Lower leg skin (tissue), 3 donors: ENCODE data around the gene SLC9A9.

Experiments
- POLR2A ChIP-seq, 2 donors: fragments of 450-650 bp; IDR thresholded peaks; one replicate each; pipeline ENCODE4 v1.6.1; 2016 to 2017; ENCODE audit warnings: antibody characterized with exemption in 2 of 2, mild to moderate bottlenecking in 1 of 2, moderate library complexity in 1 of 2
- TF ChIP-seq, protein P1 (sequence below), 3 donors: fragments of 450-650 bp; IDR thresholded peaks; one replicate each; pipeline ENCODE4 v1.5.1; 2016; ENCODE audit warnings: antibody characterized with exemption in 3 of 3, mild to moderate bottlenecking in 3 of 3, moderate library complexity in 2 of 3

DNA sequence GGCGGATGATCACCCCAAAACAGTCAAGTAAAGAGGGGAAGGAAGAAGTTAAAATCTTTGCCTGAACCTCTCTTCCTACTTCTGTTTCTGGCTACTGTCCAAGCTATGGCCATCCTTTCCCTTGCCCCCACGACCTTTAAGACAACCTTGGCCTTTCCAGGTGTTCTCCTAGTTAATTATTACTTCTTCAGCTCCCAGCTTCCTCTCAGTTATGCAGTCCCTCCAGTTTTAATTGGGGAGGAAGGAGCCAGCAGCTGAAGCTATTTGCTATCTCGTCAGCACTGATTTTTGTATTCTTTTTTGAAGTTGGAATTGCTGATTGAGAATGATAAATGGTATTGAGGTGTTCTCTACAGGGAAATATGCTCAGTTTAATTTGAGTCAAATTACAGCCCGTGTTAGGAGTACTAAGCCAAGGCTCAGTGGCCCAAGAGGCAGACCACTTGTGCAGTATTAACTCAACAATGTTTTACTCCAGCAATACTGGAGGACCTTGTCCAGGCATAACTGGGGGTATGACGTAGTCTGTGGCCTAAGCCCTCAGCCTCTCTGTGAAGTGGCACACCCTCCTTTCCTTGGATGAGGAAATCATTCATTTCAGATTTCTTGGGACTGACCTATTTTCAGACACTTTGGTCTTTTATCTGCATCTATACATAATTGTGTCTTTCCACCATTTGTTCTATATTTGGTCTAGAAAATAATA is 336.9 kb downstream of the SLC9A9 start:
- TF ChIP-seq, protein P1, sequence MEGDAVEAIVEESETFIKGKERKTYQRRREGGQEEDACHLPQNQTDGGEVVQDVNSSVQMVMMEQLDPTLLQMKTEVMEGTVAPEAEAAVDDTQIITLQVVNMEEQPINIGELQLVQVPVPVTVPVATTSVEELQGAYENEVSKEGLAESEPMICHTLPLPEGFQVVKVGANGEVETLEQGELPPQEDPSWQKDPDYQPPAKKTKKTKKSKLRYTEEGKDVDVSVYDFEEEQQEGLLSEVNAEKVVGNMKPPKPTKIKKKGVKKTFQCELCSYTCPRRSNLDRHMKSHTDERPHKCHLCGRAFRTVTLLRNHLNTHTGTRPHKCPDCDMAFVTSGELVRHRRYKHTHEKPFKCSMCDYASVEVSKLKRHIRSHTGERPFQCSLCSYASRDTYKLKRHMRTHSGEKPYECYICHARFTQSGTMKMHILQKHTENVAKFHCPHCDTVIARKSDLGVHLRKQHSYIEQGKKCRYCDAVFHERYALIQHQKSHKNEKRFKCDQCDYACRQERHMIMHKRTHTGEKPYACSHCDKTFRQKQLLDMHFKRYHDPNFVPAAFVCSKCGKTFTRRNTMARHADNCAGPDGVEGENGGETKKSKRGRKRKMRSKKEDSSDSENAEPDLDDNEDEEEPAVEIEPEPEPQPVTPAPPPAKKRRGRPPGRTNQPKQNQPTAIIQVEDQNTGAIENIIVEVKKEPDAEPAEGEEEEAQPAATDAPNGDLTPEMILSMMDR (IDR thresholded peaks at IDR 0.05): no peak
- TF ChIP-seq POLR2A (IDR thresholded peaks at IDR 0.05): no peak
